Progenitor cell of endocrine pancreas (in vitro differentiated cells): ENCODE results near the gene SYT9. TPM values are rescaled to one million over a fixed set of nuclear protein-coding genes. Genes with fewer than 3 reads are reported as not detected.

Source experiments
- DNase-seq: peaks from one replicate; pipeline ENCODE4 v3.0.0; 2021; ENCODE audit warnings: low spot score; ENCODE audit not compliant: unreplicated experiment
- H3K27ac Mint-ChIP-seq: 2 replicates; pipeline ENCODE4 v1.8.0; 2021; ENCODE audit warnings: mild to moderate bottlenecking, moderate library complexity, mixed read lengths
- H3K27me3 Mint-ChIP-seq: 2 replicates; pipeline ENCODE4 v1.8.0; 2021; ENCODE audit warnings: mixed read lengths
- H3K36me3 Mint-ChIP-seq: 2 replicates; pipeline ENCODE4 v1.8.0; 2022; ENCODE audit warnings: mixed read lengths; ENCODE audit not compliant: insufficient read depth
- H3K4me1 Mint-ChIP-seq: 2 replicates; pipeline ENCODE4 v1.8.0; 2021; ENCODE audit warnings: low read depth, mixed read lengths
- H3K4me3 Mint-ChIP-seq: 2 replicates; pipeline ENCODE4 v1.8.0; 2021; ENCODE audit warnings: low read depth, mild to moderate bottlenecking, moderate library complexity, mixed read lengths
- H3K9me3 Mint-ChIP-seq: 2 replicates; pipeline ENCODE4 v1.8.0; 2021; ENCODE audit warnings: low read depth, mixed read lengths
- CTCF ChIP-seq: fragments of 200-600 bp; sonication (generic); IDR thresholded peaks from one replicate; pipeline ENCODE4 v1.5.0; 2021; ENCODE audit warnings: antibody characterized with exemption, mild to moderate bottlenecking; ENCODE audit not compliant: unreplicated experiment
- total RNA-seq: library from RNA; stranded (reverse); gene quantifications from 2 replicates; pipeline ENCODE4 v1.2.1, GENCODE V29; 2021

SYT9 gene
- total RNA-seq, 1 donor from 2014 or later, result 0.57 TPM

GRCh38 chr11:7220636-7221035, 31.1 kb upstream of the SYT9 start:
- H3K27ac Mint-ChIP-seq, result no peak overlapping the region
- no peak overlapping the region for H3K4me3 Mint-ChIP-seq
- peaks cover 42% of the 10 kb centered on the region for H3K27me3 Mint-ChIP-seq
- TF ChIP-seq CTCF, result no peak
- H3K9me3 Mint-ChIP-seq, result no peaks in the 10 kb centered on the region
- DNase-seq, result no peak
- H3K36me3 Mint-ChIP-seq, result no peaks in the 10 kb centered on the region
- H3K4me1 Mint-ChIP-seq, result no peaks in the 10 kb centered on the region

GRCh38 chr11:7222619-7223018, 29.1 kb upstream of the SYT9 start:
- H3K27ac Mint-ChIP-seq, result no peak overlapping the region

GRCh38 chr11:7239877-7240276, 11.8 kb upstream of the SYT9 start:
- H3K4me3 Mint-ChIP-seq, result no peak overlapping the region
- H3K4me1 Mint-ChIP-seq, result peaks cover 3% of the 10 kb centered on the region
- no peaks in the 10 kb centered on the region for H3K9me3 Mint-ChIP-seq
- no peak for DNase-seq
- H3K27me3 Mint-ChIP-seq, result peaks cover 41% of the 10 kb centered on the region
- no peaks in the 10 kb centered on the region for H3K36me3 Mint-ChIP-seq
- no peak for TF ChIP-seq CTCF
- no peak overlapping the region for H3K27ac Mint-ChIP-seq

More at GRCh38 chr11:7222619-7223018, 29.1 kb upstream of the SYT9 start:
- no peak for DNase-seq
- H3K36me3 Mint-ChIP-seq, result no peaks in the 10 kb centered on the region
- no peak for TF ChIP-seq CTCF
- no peaks in the 10 kb centered on the region for H3K9me3 Mint-ChIP-seq
- H3K4me3 Mint-ChIP-seq, result no peak overlapping the region
- H3K27me3 Mint-ChIP-seq, result peaks cover 41% of the 10 kb centered on the region
- H3K4me1 Mint-ChIP-seq, result no peaks in the 10 kb centered on the region

GRCh38 chr11:7245341-7245740, 6.4 kb upstream of the SYT9 start:
- Mint-ChIP-seq H3K4me3 (no peak overlapping the region), H3K4me1 (no peaks in the 10 kb centered on the region), H3K27ac (no peak overlapping the region), H3K36me3 (no peaks in the 10 kb centered on the region), H3K9me3 (peaks cover 3% of the 10 kb centered on the region), H3K27me3 (peaks cover 43% of the 10 kb centered on the region)
- no peak for TF ChIP-seq CTCF
- no peak for DNase-seq

GRCh38 chr11:7246179-7246578, 5.5 kb upstream of the SYT9 start:
- DNase-seq, result no peak
- Mint-ChIP-seq H3K4me3 (no peak overlapping the region), H3K36me3 (no peaks in the 10 kb centered on the region), H3K27me3 (peaks cover 51% of the 10 kb centered on the region), H3K27ac (no peak overlapping the region), H3K4me1 (no peaks in the 10 kb centered on the region), H3K9me3 (peaks cover 3% of the 10 kb centered on the region)
- no peak for TF ChIP-seq CTCF
